Osteocyte (in vitro differentiated cells): Measurements from ENCODE around the gene MCFD2. TPM values are rescaled to one million over a fixed set of nuclear protein-coding genes. Genes with fewer than 3 reads are reported as not detected.
A peak's percentile ranks its signal among the peaks of the same experiment; 100 is the strongest.

ENCODE experiments used
- DNase-seq: peaks from one replicate; pipeline ENCODE4 v3.0.0; 2021; ENCODE audit warnings: mixed read lengths; ENCODE audit not compliant: unreplicated experiment; ENCODE audit errors: extremely low spot score
- H3K27ac Mint-ChIP-seq: one replicate; pipeline ENCODE4 v1.8.0; 2021; ENCODE audit warnings: mild to moderate bottlenecking, mixed read lengths; ENCODE audit not compliant: unreplicated experiment
- H3K27me3 Mint-ChIP-seq: one replicate; pipeline ENCODE4 v1.8.0; 2021; ENCODE audit warnings: mixed read lengths; ENCODE audit not compliant: unreplicated experiment
- H3K36me3 Mint-ChIP-seq: one replicate; pipeline ENCODE4 v1.8.0; 2021; ENCODE audit warnings: mixed read lengths; ENCODE audit not compliant: unreplicated experiment
- H3K4me1 Mint-ChIP-seq: one replicate; pipeline ENCODE4 v1.8.0; 2021; ENCODE audit warnings: mixed read lengths; ENCODE audit not compliant: unreplicated experiment
- H3K4me3 Mint-ChIP-seq: one replicate; pipeline ENCODE4 v1.8.0; 2021; ENCODE audit warnings: mild to moderate bottlenecking, moderate library complexity, mixed read lengths; ENCODE audit not compliant: unreplicated experiment
- H3K9me3 Mint-ChIP-seq: one replicate; pipeline ENCODE4 v1.8.0; 2021; ENCODE audit warnings: mixed read lengths; ENCODE audit not compliant: unreplicated experiment
- CTCF ChIP-seq: fragments of 200-600 bp; sonication (generic); IDR thresholded peaks from 2 replicates; pipeline ENCODE4 v1.5.0; 2021; ENCODE audit warnings: antibody characterized with exemption, mild to moderate bottlenecking, moderate library complexity
- total RNA-seq: library from RNA; stranded (reverse); gene quantifications from 2 replicates; pipeline ENCODE4 v1.2.1, GENCODE V29; 2021

MCFD2 gene
- total RNA-seq, 1 donor from 2014 or later: 106 TPM

GRCh38 chr2:46939626-46940359, 24.2 kb upstream of the MCFD2 start:
- Mint-ChIP-seq H3K27ac (peak overlapping the region; percentile 95), H3K9me3 (no peaks in the 10 kb centered on the region), H3K4me1 (peaks cover 33% of the 10 kb centered on the region), H3K4me3 (peak overlapping the region; percentile 80), H3K27me3 (no peaks in the 10 kb centered on the region), H3K36me3 (no peaks in the 10 kb centered on the region)
- DNase-seq: no peak
- no peak for TF ChIP-seq CTCF

- Mint-ChIP-seq H3K27me3 (no peaks in the 10 kb centered on the region), H3K36me3 (no peaks in the 10 kb centered on the region), H3K4me1 (peaks cover 20% of the 10 kb centered on the region), H3K9me3 (no peaks in the 10 kb centered on the region), H3K27ac (no peak overlapping the region), H3K4me3 (no peak overlapping the region)
- peak; percentile 52 for TF ChIP-seq CTCF
- no peak for DNase-seq
Measured at GRCh38 chr2:46937471-46937901, 21.9 kb upstream of the MCFD2 start.

GRCh38 chr2:46936566-46936965, 21.0 kb upstream of the MCFD2 start:
- Mint-ChIP-seq H3K9me3 (no peaks in the 10 kb centered on the region), H3K36me3 (no peaks in the 10 kb centered on the region), H3K4me3 (no peak overlapping the region), H3K27ac (no peak overlapping the region), H3K4me1 (peaks cover 12% of the 10 kb centered on the region), H3K27me3 (no peaks in the 10 kb centered on the region)
- TF ChIP-seq CTCF: no peak
- DNase-seq: no peak

- Mint-ChIP-seq H3K4me3 (no peak overlapping the region), H3K27me3 (no peaks in the 10 kb centered on the region), H3K4me1 (peaks cover 7% of the 10 kb centered on the region), H3K36me3 (no peaks in the 10 kb centered on the region), H3K9me3 (no peaks in the 10 kb centered on the region), H3K27ac (no peak overlapping the region)
- no peak for DNase-seq
- no peak for TF ChIP-seq CTCF
Measured at GRCh38 chr2:46935071-46935470, 19.5 kb upstream of the MCFD2 start.

GRCh38 chr2:46929612-46930011, 14.0 kb upstream of the MCFD2 start:
- Mint-ChIP-seq H3K27ac (no peak overlapping the region), H3K9me3 (peaks cover 14% of the 10 kb centered on the region), H3K27me3 (no peaks in the 10 kb centered on the region), H3K4me3 (no peak overlapping the region), H3K36me3 (peaks cover 17% of the 10 kb centered on the region), H3K4me1 (no peaks in the 10 kb centered on the region)
- no peak for TF ChIP-seq CTCF
- DNase-seq: no peak
